Measurements from ENCODE around the gene ZNF385B.

Gene ZNF385B

GRCh38 chr2:179729966-179730365 is 131.4 kb downstream of the ZNF385B start:
- Histone ChIP-seq H3K9ac (ENCODE audit: low read length in 5 of 5) (no peak overlapping the region), H3K27ac (ENCODE audit: low read depth, low read length) (no peak overlapping the region), H3K27me3 (ENCODE audit: control insufficient read depth in 5 of 5, insufficient read depth in 4 of 5, low read length in 5 of 5) (no peaks in the 10 kb centered on the region), H3K9me3 (ENCODE audit: control insufficient read depth in 5 of 5, low read length in 5 of 5) (no peaks in the 10 kb centered on the region), H3K4me3 (ENCODE audit: low read depth in 1 of 5, low read length in 5 of 5) (no peak overlapping the region), H3K36me3 (ENCODE audit: control insufficient read depth in 5 of 5, insufficient read depth in 5 of 5, low read length in 5 of 5) (no peaks in the 10 kb centered on the region), H3K4me1 (ENCODE audit: control insufficient read depth in 5 of 5, insufficient read depth in 5 of 5, low read length in 5 of 5) (no peaks in the 10 kb centered on the region)

GRCh38 chr2:179726461-179727180 is 134.8 kb downstream of the ZNF385B start:
- H3K9me3 ChIP-seq (ENCODE audit: control insufficient read depth in 5 of 5, low read length in 5 of 5): no peaks in the 10 kb centered on the region
- H3K36me3 ChIP-seq (ENCODE audit: control insufficient read depth in 5 of 5, insufficient read depth in 5 of 5, low read length in 5 of 5): no peaks in the 10 kb centered on the region
- no peaks in the 10 kb centered on the region for H3K27me3 ChIP-seq (ENCODE audit: control insufficient read depth in 5 of 5, insufficient read depth in 4 of 5, low read length in 5 of 5)
- no peaks in the 10 kb centered on the region for H3K4me1 ChIP-seq (ENCODE audit: control insufficient read depth in 5 of 5, insufficient read depth in 5 of 5, low read length in 5 of 5)
- no peak overlapping the region for H3K27ac ChIP-seq (ENCODE audit: low read depth, low read length)
- H3K4me3 ChIP-seq (ENCODE audit: low read depth in 1 of 5, low read length in 5 of 5): no peak overlapping the region
- H3K9ac ChIP-seq (ENCODE audit: low read length in 5 of 5): no peak overlapping the region

DNA sequence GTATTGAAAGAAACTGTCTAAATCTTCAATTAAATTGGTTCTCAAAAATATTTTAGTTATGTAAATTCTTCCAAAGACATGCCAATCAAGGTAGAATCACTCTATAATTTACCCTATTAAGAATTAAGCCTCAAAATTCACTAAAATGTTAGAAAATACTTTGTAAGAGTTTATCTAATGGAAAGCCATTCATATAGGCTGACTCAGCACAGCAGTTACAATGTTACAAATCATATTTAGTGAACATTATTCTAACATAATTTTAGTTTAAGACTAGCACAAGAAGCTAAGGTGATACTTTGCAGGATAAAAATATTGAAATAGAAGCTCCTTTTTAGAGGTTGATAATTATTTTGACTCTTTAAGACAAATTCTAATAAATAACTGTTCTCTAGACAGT is 137.0 kb downstream of the ZNF385B start:
- H3K36me3 ChIP-seq (ENCODE audit: control insufficient read depth in 5 of 5, insufficient read depth in 5 of 5, low read length in 5 of 5): no peaks in the 10 kb centered on the region
- H3K9me3 ChIP-seq (ENCODE audit: control insufficient read depth in 5 of 5, low read length in 5 of 5): no peaks in the 10 kb centered on the region
- no peak overlapping the region for H3K9ac ChIP-seq (ENCODE audit: low read length in 5 of 5)
- H3K27me3 ChIP-seq (ENCODE audit: control insufficient read depth in 5 of 5, insufficient read depth in 4 of 5, low read length in 5 of 5): no peaks in the 10 kb centered on the region
- no peak overlapping the region for H3K4me3 ChIP-seq (ENCODE audit: low read depth in 1 of 5, low read length in 5 of 5)
- no peak overlapping the region for H3K27ac ChIP-seq (ENCODE audit: low read depth, low read length)
- no peaks in the 10 kb centered on the region for H3K4me1 ChIP-seq (ENCODE audit: control insufficient read depth in 5 of 5, insufficient read depth in 5 of 5, low read length in 5 of 5)

DNA sequence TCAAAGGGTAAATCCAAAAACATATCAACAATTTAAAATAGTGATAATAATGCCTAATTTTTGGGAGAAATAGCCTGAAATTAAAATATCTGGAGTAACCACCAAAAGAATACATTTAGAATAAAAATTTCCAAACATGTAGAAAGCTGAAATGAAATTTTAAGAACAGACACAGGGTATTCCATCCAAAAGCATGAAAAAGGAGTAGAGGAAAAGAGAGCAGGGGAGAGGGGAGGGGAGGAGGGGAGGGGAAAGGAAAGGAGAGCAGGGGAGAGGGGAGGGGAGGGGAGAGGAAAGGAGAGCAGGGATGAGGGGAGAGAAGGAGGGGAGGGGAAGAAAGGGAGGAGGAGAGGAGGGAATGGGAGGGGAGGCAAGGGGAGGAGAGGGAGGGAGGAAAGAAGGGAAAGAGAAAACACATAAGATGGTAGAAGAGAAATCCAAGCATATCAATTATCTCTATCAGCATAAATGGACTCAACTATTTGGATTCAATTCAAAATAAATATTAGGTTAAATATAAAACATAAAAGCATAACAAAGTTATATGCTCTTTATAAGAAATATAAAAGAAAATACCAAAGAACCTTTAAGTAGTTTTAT is 141.1 kb downstream of the ZNF385B start:
- H3K27me3 ChIP-seq (ENCODE audit: control insufficient read depth in 5 of 5, insufficient read depth in 4 of 5, low read length in 5 of 5): no peaks in the 10 kb centered on the region
- no peaks in the 10 kb centered on the region for H3K4me1 ChIP-seq (ENCODE audit: control insufficient read depth in 5 of 5, insufficient read depth in 5 of 5, low read length in 5 of 5)
- H3K36me3 ChIP-seq (ENCODE audit: control insufficient read depth in 5 of 5, insufficient read depth in 5 of 5, low read length in 5 of 5): no peaks in the 10 kb centered on the region
- H3K9ac ChIP-seq (ENCODE audit: low read length in 5 of 5): no peak overlapping the region
- no peak overlapping the region for H3K27ac ChIP-seq (ENCODE audit: low read depth, low read length)
- no peaks in the 10 kb centered on the region for H3K9me3 ChIP-seq (ENCODE audit: control insufficient read depth in 5 of 5, low read length in 5 of 5)
- no peak overlapping the region for H3K4me3 ChIP-seq (ENCODE audit: low read depth in 1 of 5, low read length in 5 of 5)

GRCh38 chr2:179715871-179716270 is 145.5 kb downstream of the ZNF385B start:
- no peaks in the 10 kb centered on the region for H3K36me3 ChIP-seq (ENCODE audit: control insufficient read depth in 5 of 5, insufficient read depth in 5 of 5, low read length in 5 of 5)
- no peak overlapping the region for H3K27ac ChIP-seq (ENCODE audit: low read depth, low read length)
- H3K9ac ChIP-seq (ENCODE audit: low read length in 5 of 5): no peak overlapping the region
- H3K27me3 ChIP-seq (ENCODE audit: control insufficient read depth in 5 of 5, insufficient read depth in 4 of 5, low read length in 5 of 5): no peaks in the 10 kb centered on the region
- H3K4me3 ChIP-seq (ENCODE audit: low read depth in 1 of 5, low read length in 5 of 5): no peak overlapping the region
- no peaks in the 10 kb centered on the region for H3K9me3 ChIP-seq (ENCODE audit: control insufficient read depth in 5 of 5, low read length in 5 of 5)
- H3K4me1 ChIP-seq (ENCODE audit: control insufficient read depth in 5 of 5, insufficient read depth in 5 of 5, low read length in 5 of 5): no peaks in the 10 kb centered on the region

- Histone ChIP-seq H3K9ac (ENCODE audit: low read length in 5 of 5) (no peak overlapping the region), H3K9me3 (ENCODE audit: control insufficient read depth in 5 of 5, low read length in 5 of 5) (no peaks in the 10 kb centered on the region), H3K36me3 (ENCODE audit: control insufficient read depth in 5 of 5, insufficient read depth in 5 of 5, low read length in 5 of 5) (no peaks in the 10 kb centered on the region), H3K4me1 (ENCODE audit: control insufficient read depth in 5 of 5, insufficient read depth in 5 of 5, low read length in 5 of 5) (no peaks in the 10 kb centered on the region), H3K27me3 (ENCODE audit: control insufficient read depth in 5 of 5, insufficient read depth in 4 of 5, low read length in 5 of 5) (no peaks in the 10 kb centered on the region), H3K4me3 (ENCODE audit: low read depth in 1 of 5, low read length in 5 of 5) (no peak overlapping the region), H3K27ac (ENCODE audit: low read depth, low read length) (no peak overlapping the region)
Observed at GRCh38 chr2:179715196-179715595, 146.2 kb downstream of the ZNF385B start.

DNA sequence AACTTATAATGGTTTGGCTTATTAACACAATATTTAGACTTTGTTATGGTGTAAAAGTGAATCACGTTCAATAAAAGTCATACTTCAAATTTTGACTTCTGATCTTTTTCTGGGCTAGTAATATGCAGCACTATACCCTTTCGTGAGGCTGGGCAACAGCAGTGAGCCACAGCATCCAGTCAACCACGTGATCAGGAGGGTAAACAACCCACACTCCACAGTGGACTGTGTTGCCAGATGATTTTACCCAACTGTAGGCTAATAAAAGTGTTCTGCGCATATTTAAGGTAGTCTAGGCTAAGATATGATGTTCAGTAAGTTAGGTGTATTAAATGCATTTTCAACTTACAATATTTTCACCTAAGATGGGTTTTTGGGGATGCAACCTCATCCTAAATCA is 148.6 kb downstream of the ZNF385B start:
- Histone ChIP-seq H3K27me3 (ENCODE audit: control insufficient read depth in 5 of 5, insufficient read depth in 4 of 5, low read length in 5 of 5) (no peaks in the 10 kb centered on the region), H3K36me3 (ENCODE audit: control insufficient read depth in 5 of 5, insufficient read depth in 5 of 5, low read length in 5 of 5) (no peaks in the 10 kb centered on the region), H3K4me1 (ENCODE audit: control insufficient read depth in 5 of 5, insufficient read depth in 5 of 5, low read length in 5 of 5) (no peaks in the 10 kb centered on the region), H3K9me3 (ENCODE audit: control insufficient read depth in 5 of 5, low read length in 5 of 5) (no peaks in the 10 kb centered on the region), H3K27ac (ENCODE audit: low read depth, low read length) (no peak overlapping the region), H3K9ac (ENCODE audit: low read length in 5 of 5) (no peak overlapping the region), H3K4me3 (ENCODE audit: low read depth in 1 of 5, low read length in 5 of 5) (no peak overlapping the region)

- Histone ChIP-seq H3K27me3 (ENCODE audit: control insufficient read depth in 5 of 5, insufficient read depth in 4 of 5, low read length in 5 of 5) (no peaks in the 10 kb centered on the region), H3K36me3 (ENCODE audit: control insufficient read depth in 5 of 5, insufficient read depth in 5 of 5, low read length in 5 of 5) (no peaks in the 10 kb centered on the region), H3K4me3 (ENCODE audit: low read depth in 1 of 5, low read length in 5 of 5) (no peak overlapping the region), H3K27ac (ENCODE audit: low read depth, low read length) (no peak overlapping the region), H3K9me3 (ENCODE audit: control insufficient read depth in 5 of 5, low read length in 5 of 5) (no peaks in the 10 kb centered on the region), H3K9ac (ENCODE audit: low read length in 5 of 5) (no peak overlapping the region), H3K4me1 (ENCODE audit: control insufficient read depth in 5 of 5, insufficient read depth in 5 of 5, low read length in 5 of 5) (no peaks in the 10 kb centered on the region)
Observed at GRCh38 chr2:179711375-179711774, 150.0 kb downstream of the ZNF385B start.

GRCh38 chr2:179703702-179704101 is 157.7 kb downstream of the ZNF385B start:
- no peaks in the 10 kb centered on the region for H3K36me3 ChIP-seq (ENCODE audit: control insufficient read depth in 5 of 5, insufficient read depth in 5 of 5, low read length in 5 of 5)
- no peaks in the 10 kb centered on the region for H3K4me1 ChIP-seq (ENCODE audit: control insufficient read depth in 5 of 5, insufficient read depth in 5 of 5, low read length in 5 of 5)
- H3K9ac ChIP-seq (ENCODE audit: low read length in 5 of 5): no peak overlapping the region
- H3K27me3 ChIP-seq (ENCODE audit: control insufficient read depth in 5 of 5, insufficient read depth in 4 of 5, low read length in 5 of 5): no peaks in the 10 kb centered on the region
- H3K9me3 ChIP-seq (ENCODE audit: control insufficient read depth in 5 of 5, low read length in 5 of 5): no peaks in the 10 kb centered on the region
- no peak overlapping the region for H3K27ac ChIP-seq (ENCODE audit: low read depth, low read length)
- no peak overlapping the region for H3K4me3 ChIP-seq (ENCODE audit: low read depth in 1 of 5, low read length in 5 of 5)

GRCh38 chr2:179702912-179703311 is 158.5 kb downstream of the ZNF385B start:
- no peak overlapping the region for H3K9ac ChIP-seq (ENCODE audit: low read length in 5 of 5)
- H3K4me1 ChIP-seq (ENCODE audit: control insufficient read depth in 5 of 5, insufficient read depth in 5 of 5, low read length in 5 of 5): no peaks in the 10 kb centered on the region
- no peaks in the 10 kb centered on the region for H3K27me3 ChIP-seq (ENCODE audit: control insufficient read depth in 5 of 5, insufficient read depth in 4 of 5, low read length in 5 of 5)
- no peaks in the 10 kb centered on the region for H3K9me3 ChIP-seq (ENCODE audit: control insufficient read depth in 5 of 5, low read length in 5 of 5)
- no peak overlapping the region for H3K27ac ChIP-seq (ENCODE audit: low read depth, low read length)
- no peak overlapping the region for H3K4me3 ChIP-seq (ENCODE audit: low read depth in 1 of 5, low read length in 5 of 5)
- H3K36me3 ChIP-seq (ENCODE audit: control insufficient read depth in 5 of 5, insufficient read depth in 5 of 5, low read length in 5 of 5): no peaks in the 10 kb centered on the region

Data from subcutaneous abdominal adipose tissue (tissue), 5 donors.